HG03280 (cell line): ENCODE data around the gene CLCNKA.
"Not testable (repeated sequence)": the region's sequence is repeated elsewhere in the genome, so short reads cannot be mapped to it uniquely, and the experiment has no call there.

ENCODE experiments used
- ATAC-seq: cut with Tn5 transposase; IDR thresholded peaks from one replicate; pipeline ENCODE4 v1.9.1; 2021; ENCODE audit warnings: mild to moderate bottlenecking, moderate library complexity; ENCODE audit not compliant: unreplicated experiment

Gene CLCNKA

GRCh38 chr1:16017076-16017460 lies 4.8 kb upstream of the CLCNKA start:
- ATAC-seq = no peak

GRCh38 chr1:16017461-16018303 lies 4.2 kb upstream of the CLCNKA start, which contains the start of gene HSPB7:
Gene HSPB7, minus strand, starts transcription at chr1:16018043. Its CDS starts 80 bp downstream, at chr1:16017963.
- ATAC-seq = no peak

GRCh38 chr1:16018308-16018707 lies 3.5 kb upstream of the CLCNKA start:
- ATAC-seq = no peak

- ATAC-seq = no peak
Measured at GRCh38 chr1:16018749-16019643, 2.8 kb upstream of the CLCNKA start.

- ATAC-seq = no peak
Measured at GRCh38 chr1:16019644-16020277, 2.1 kb upstream of the CLCNKA start.

- no peak for ATAC-seq
Measured at GRCh38 chr1:16020325-16020724, 1.5 kb upstream of the CLCNKA start.

GRCh38 chr1:16020878-16021277 lies 958 bp upstream of the CLCNKA start:
- ATAC-seq = not testable (repeated sequence)

GRCh38 chr1:16022393-16022792 lies 557 bp downstream of the CLCNKA start:
- no peak for ATAC-seq

- no peak for ATAC-seq
Measured at GRCh38 chr1:16023050-16023653, 1.3 kb downstream of the CLCNKA start.

- ATAC-seq = not testable (repeated sequence)
Measured at GRCh38 chr1:16026302-16026701, 4.5 kb downstream of the CLCNKA start.

- ATAC-seq = no peak
Measured at GRCh38 chr1:16026723-16027484, 5.1 kb downstream of the CLCNKA start.

GRCh38 chr1:16028237-16029002 lies 6.6 kb downstream of the CLCNKA start:
- no peak for ATAC-seq

GRCh38 chr1:16029003-16029268 lies 7.1 kb downstream of the CLCNKA start:
- ATAC-seq = not testable (repeated sequence)

GRCh38 chr1:16029288-16029687 lies 7.5 kb downstream of the CLCNKA start:
- no peak for ATAC-seq

GRCh38 chr1:16031551-16031950 lies 9.7 kb downstream of the CLCNKA start:
- no peak for ATAC-seq

- no peak for ATAC-seq
Measured at GRCh38 chr1:16032388-16033102, 10.7 kb downstream of the CLCNKA start.

- not testable (repeated sequence) for ATAC-seq
Measured at GRCh38 chr1:16033103-16033632, 11.3 kb downstream of the CLCNKA start.

GRCh38 chr1:16036461-16036860 lies 14.6 kb downstream of the CLCNKA start:
- not testable (repeated sequence) for ATAC-seq

- no peak for ATAC-seq
Measured at GRCh38 chr1:16038620-16038912, 16.7 kb downstream of the CLCNKA start.
